BLaER1 treated with 17β-estradiol and CSF1 and Interleukin-3, amounts not matched to agents 10 nM and 100 nM (cell line): ENCODE results near the gene INTS11.
A peak's percentile ranks its signal among the peaks of the same experiment; 100 is the strongest.

ENCODE experiments used
- H3K27ac ChIP-seq, 11 experiments: shearing (Covaris generic); formaldehyde crosslinking; 2 replicates each; pipeline ENCODE4 v1.8.1; 2022
- H3K27me3 ChIP-seq, 11 experiments: shearing (Covaris generic); formaldehyde crosslinking; 2 replicates each; pipeline ENCODE4 v1.8.1; 2022
- H3K36me3 ChIP-seq, 11 experiments: shearing (Covaris generic); formaldehyde crosslinking; 2 replicates each; pipeline ENCODE4 v1.8.1; 2022
- H3K4me1 ChIP-seq, 10 experiments: shearing (Covaris generic); formaldehyde crosslinking; 2 replicates each; pipeline ENCODE4 v1.8.1; 2022
- H3K4me2 ChIP-seq, 11 experiments: shearing (Covaris generic); formaldehyde crosslinking; 2 replicates each; pipeline ENCODE4 v1.8.1; 2022
- H3K4me3 ChIP-seq, 10 experiments: shearing (Covaris generic); formaldehyde crosslinking; 2 replicates each; pipeline ENCODE4 v1.8.1; 2022
- H3K9ac ChIP-seq, 11 experiments: shearing (Covaris generic); formaldehyde crosslinking; 2 replicates each; pipeline ENCODE4 v1.8.1; 2022
- H3K9me3 ChIP-seq, 11 experiments: shearing (Covaris generic); formaldehyde crosslinking; replicated peaks in 1 of 11; 2 replicates each; pipeline ENCODE4 v1.8.1; 2022
- H4K20me1 ChIP-seq, 11 experiments: shearing (Covaris generic); formaldehyde crosslinking; 2 replicates each; pipeline ENCODE4 v1.8.1; 2022
- Cebpa-rat ChIP-seq, 11 experiments: shearing (Covaris generic); IDR thresholded peaks; 2 replicates each; pipeline ENCODE4 v1.8.1; 2022

The INTS11 gene

DNA sequence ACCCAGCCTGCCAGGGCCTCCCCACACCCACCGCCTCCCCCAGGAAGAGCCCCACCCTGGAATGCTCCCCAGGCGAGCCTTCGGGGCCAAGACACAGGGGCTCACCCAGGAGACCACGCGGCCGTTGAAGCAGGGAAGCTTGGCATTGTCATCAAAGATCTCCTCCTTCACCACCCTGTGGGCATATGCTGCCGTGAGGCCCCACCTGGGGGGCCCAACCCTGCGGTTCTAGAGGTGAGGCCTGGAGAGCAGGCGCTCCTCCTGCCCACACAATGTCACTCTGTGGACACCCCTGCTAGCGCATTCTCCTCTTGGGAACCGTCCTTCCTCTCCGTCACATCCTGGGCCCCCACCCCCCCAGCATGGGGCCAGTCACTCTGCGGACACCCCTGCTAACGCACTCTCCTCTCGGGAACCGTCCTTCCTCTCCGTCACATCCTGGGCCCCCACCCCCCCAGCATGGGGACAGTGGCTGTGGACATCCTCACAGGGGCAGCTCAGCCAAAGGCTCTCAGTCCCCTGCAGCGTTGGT lies 18.2 kb upstream of the INTS11 start:
- H3K9me3 ChIP-seq = no peaks in the 10 kb centered on the region
- H3K36me3 ChIP-seq = peaks cover 0 to 42% (median 31%) of the 10 kb centered on the region in 11 experiments; a peak in 19 of 22 replicates
- TF ChIP-seq Cebpa-rat (IDR thresholded peaks at IDR 0.05) = no peak
- no peak overlapping the region; a peak in 1 of 20 replicates for H3K4me3 ChIP-seq
- H3K4me2 ChIP-seq = peak overlapping the region; percentile 57 to 100 (median 99)
- peak overlapping the region in 6 of 11 experiments; percentile 13 to 47 (median 36); a peak in 9 of 22 replicates for H3K27ac ChIP-seq
- no peaks in the 10 kb centered on the region for H3K27me3 ChIP-seq
- peak overlapping the region in 10 of 11 experiments; percentile 23 to 57 (median 48); a peak in 14 of 22 replicates for H3K9ac ChIP-seq
- peaks cover 46 to 58% (median 57%) of the 10 kb centered on the region in 10 experiments for H3K4me1 ChIP-seq
- H4K20me1 ChIP-seq = peaks cover 61 to 86% (median 74%) of the 10 kb centered on the region in 11 experiments; a peak in 21 of 22 replicates

DNA sequence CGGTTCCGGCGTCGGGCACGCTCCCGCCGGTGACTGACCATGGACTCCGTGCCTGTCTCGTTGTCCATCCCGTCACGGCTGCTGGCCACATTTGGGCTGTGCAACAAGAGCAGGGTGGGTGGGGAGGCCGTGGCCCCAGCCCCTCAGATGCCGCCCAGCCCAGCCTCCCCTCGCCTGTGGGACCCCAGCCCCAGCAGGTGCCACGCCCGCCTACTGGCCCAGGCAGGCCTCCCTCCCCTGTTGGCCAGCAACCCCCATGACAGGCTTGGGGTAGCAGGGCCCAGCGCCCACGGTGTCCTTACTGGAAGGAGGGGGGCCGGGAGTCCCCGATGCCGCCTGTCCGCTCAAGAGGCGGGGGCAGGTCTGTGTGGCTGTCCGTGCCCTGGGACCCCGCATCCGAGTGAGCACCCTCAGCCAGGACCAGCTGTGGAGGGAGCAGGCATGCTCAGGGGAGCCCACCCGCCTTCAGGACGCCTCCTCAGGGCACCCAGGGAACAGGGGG lies 17.7 kb upstream of the INTS11 start:
- H3K4me1 ChIP-seq = peaks cover 41 to 53% (median 52%) of the 10 kb centered on the region in 10 experiments
- H3K27me3 ChIP-seq = no peaks in the 10 kb centered on the region
- H3K4me3 ChIP-seq = no peak overlapping the region
- peak overlapping the region in 10 of 11 experiments; percentile 60 to 100 (median 100); a peak in 19 of 22 replicates for H3K4me2 ChIP-seq
- peaks cover 55 to 86% (median 68%) of the 10 kb centered on the region in 11 experiments; a peak in 21 of 22 replicates for H4K20me1 ChIP-seq
- H3K9me3 ChIP-seq = no peaks in the 10 kb centered on the region
- TF ChIP-seq Cebpa-rat (IDR thresholded peaks at IDR 0.05) = no peak
- H3K9ac ChIP-seq = peak overlapping the region in 9 of 11 experiments; percentile 23 to 57 (median 48); a peak in 12 of 22 replicates
- peaks cover under 1 to 46% (median 33%) of the 10 kb centered on the region in 11 experiments; a peak in 20 of 22 replicates for H3K36me3 ChIP-seq
- peak overlapping the region in 6 of 11 experiments; percentile 13 to 47 (median 36); a peak in 6 of 22 replicates for H3K27ac ChIP-seq

DNA sequence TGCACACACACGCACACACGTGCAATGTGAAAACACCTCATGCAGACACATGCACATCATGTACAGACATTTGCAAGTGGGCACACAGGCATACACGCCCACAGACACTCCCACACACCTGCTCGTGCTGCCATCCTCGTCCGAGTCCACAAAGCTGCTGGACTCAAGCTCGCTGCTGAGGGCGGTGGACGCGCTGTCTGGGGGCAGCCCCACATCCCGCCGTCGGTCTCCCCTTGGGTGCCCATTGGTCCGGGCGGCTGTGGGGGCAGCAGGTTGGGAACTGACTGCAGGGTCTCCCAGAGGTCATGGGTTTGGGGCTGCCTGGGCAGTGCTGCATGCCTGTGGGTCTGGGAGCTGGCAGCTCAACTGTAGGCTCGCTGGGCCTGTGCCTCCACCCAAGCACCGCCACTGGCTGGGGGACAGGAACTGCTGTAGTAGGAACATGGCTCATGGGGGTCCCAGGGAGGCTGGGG lies 17.1 kb upstream of the INTS11 start:
- H3K9me3 ChIP-seq = no peaks in the 10 kb centered on the region
- H4K20me1 ChIP-seq = peaks cover 50 to 86% (median 63%) of the 10 kb centered on the region in 11 experiments; a peak in 21 of 22 replicates
- H3K27me3 ChIP-seq = no peaks in the 10 kb centered on the region
- peaks cover 6 to 52% (median 34%) of the 10 kb centered on the region in 11 experiments; a peak in 20 of 22 replicates for H3K36me3 ChIP-seq
- H3K4me3 ChIP-seq = no peak overlapping the region
- H3K27ac ChIP-seq = no peak overlapping the region
- H3K4me2 ChIP-seq = 0 out of 22 replicates have a peak overlapping the region, but pooled peaks of 1 of the 11 experiments have one; percentile 96
- TF ChIP-seq Cebpa-rat (IDR thresholded peaks at IDR 0.05) = no peak
- H3K4me1 ChIP-seq = peaks cover 36 to 48% (median 46%) of the 10 kb centered on the region in 10 experiments
- H3K9ac ChIP-seq = no peak overlapping the region

DNA sequence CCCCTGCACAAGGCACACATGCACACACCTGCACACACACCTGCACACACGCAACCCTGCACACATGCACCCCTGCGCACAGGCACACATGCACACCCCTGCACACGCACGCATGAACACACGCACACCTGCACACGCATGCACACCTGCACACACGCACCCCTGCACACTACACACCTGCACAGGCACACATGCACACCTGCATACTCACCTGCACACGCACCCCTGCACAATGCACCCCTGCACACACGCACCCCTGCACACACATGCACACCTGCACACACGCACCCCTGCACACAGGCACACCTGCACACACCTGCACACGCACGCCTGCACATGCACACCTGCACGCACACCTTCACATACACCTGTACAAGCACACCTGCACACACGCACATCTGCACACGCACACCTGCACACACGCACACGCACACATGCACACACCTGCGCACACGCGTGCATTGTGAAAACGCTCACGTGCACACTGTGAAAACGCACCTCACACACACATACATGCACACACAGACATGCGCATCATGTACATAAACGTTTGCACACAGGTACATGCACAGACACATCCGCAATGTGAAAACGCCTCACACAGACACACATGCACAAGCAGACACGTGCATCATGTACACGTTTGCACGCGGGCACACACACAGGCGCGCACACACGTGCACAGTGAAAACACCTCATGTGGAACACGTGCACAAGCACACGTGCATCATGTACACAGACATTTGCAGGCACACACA lies 16.5 kb upstream of the INTS11 start:
- Histone ChIP-seq H3K27ac (no peak overlapping the region), H4K20me1 (peaks cover 44 to 86% (median 57%) of the 10 kb centered on the region in 11 experiments; a peak in 21 of 22 replicates), H3K9me3 (no peaks in the 10 kb centered on the region), H3K36me3 (peaks cover 6 to 58% (median 39%) of the 10 kb centered on the region in 11 experiments; a peak in 20 of 22 replicates), H3K27me3 (no peaks in the 10 kb centered on the region), H3K4me1 (peaks cover 29 to 41% (median 40%) of the 10 kb centered on the region in 10 experiments), H3K4me2 (no peak overlapping the region), H3K9ac (no peak overlapping the region), H3K4me3 (no peak overlapping the region)
- no peak for TF ChIP-seq Cebpa-rat (IDR thresholded peaks at IDR 0.05)

DNA sequence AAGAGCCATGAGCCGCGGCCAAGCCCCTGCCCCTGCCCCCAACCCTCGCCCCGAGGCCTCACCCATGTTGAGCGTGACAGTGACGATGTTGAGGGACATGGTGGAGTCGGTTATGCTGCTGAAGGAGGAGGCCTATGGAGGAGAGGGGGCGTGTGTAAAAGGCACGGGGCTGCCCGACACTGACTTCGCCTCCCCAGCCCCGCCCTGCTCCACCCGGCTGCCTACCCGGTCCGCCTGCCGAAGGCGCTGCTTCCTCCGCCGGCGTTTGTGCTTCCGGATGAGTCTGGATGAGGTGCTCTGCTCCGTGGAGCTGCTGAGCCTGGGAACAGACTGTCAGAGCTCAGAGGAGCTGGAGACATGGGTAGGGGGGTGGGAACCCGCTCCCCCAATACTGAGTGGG lies 15.7 kb upstream of the INTS11 start:
- TF ChIP-seq Cebpa-rat (IDR thresholded peaks at IDR 0.05) = no peak
- Histone ChIP-seq H3K9ac (no peak overlapping the region), H3K9me3 (no peaks in the 10 kb centered on the region), H3K4me3 (no peak overlapping the region), H3K27me3 (no peaks in the 10 kb centered on the region), H3K36me3 (peaks cover 6 to 66% (median 45%) of the 10 kb centered on the region in 11 experiments; a peak in 20 of 22 replicates), H3K4me1 (peaks cover 22 to 34% (median 32%) of the 10 kb centered on the region in 10 experiments), H3K27ac (no peak overlapping the region), H4K20me1 (peaks cover 40 to 86% (median 56%) of the 10 kb centered on the region in 11 experiments; a peak in 21 of 22 replicates), H3K4me2 (no peak overlapping the region)

DNA sequence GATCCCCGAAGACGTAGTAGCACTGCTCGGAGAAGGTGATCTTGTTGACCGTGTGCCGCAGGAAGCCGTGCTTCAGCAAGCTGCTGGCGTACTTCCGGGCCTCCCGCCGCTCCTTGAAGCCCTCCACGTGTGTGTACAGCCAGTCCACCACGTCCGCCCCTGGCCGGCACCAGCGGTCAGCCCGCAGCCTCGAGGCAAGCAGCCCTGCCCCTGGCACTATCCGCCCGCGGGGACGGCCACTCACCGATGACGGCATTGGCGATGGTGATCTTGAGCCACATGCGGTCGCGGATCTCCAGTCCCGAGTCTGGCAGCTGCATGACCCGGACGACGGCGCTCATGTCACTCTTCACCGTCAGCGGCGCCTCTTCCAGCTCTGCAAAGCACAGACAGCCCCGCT lies 13.8 kb upstream of the INTS11 start:
- H4K20me1 ChIP-seq = peaks cover 21 to 86% (median 45%) of the 10 kb centered on the region in 11 experiments; a peak in 21 of 22 replicates
- H3K36me3 ChIP-seq = peaks cover 6 to 67% (median 48%) of the 10 kb centered on the region in 11 experiments; a peak in 20 of 22 replicates
- no peak overlapping the region for H3K9ac ChIP-seq
- H3K27me3 ChIP-seq = no peaks in the 10 kb centered on the region
- no peak overlapping the region for H3K4me3 ChIP-seq
- peaks cover 12 to 15% (median 13%) of the 10 kb centered on the region in 10 experiments; a peak in 19 of 20 replicates for H3K4me1 ChIP-seq
- no peak overlapping the region for H3K4me2 ChIP-seq
- no peak overlapping the region for H3K27ac ChIP-seq
- TF ChIP-seq Cebpa-rat (IDR thresholded peaks at IDR 0.05) = no peak
- no peaks in the 10 kb centered on the region for H3K9me3 ChIP-seq

DNA sequence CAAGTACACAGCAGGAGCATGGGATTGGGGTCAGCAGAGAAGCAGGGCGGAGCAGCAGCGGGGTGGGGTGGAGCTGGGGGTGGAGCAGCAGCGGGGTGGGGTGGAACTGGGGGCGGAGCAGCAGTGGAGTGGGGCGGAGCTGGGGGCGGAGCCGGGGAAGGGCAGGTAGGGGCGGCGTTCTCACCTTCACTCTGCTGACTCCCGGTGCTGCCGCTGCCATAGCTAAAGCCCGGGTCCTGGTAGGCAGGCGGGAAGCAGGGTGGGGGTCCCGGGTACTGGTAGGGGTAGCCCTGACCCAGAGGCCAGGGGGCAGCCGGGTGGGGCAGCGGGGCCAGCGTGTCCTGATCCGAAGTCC lies 13.3 kb upstream of the INTS11 start:
- no peak overlapping the region for H3K4me3 ChIP-seq

DNA sequence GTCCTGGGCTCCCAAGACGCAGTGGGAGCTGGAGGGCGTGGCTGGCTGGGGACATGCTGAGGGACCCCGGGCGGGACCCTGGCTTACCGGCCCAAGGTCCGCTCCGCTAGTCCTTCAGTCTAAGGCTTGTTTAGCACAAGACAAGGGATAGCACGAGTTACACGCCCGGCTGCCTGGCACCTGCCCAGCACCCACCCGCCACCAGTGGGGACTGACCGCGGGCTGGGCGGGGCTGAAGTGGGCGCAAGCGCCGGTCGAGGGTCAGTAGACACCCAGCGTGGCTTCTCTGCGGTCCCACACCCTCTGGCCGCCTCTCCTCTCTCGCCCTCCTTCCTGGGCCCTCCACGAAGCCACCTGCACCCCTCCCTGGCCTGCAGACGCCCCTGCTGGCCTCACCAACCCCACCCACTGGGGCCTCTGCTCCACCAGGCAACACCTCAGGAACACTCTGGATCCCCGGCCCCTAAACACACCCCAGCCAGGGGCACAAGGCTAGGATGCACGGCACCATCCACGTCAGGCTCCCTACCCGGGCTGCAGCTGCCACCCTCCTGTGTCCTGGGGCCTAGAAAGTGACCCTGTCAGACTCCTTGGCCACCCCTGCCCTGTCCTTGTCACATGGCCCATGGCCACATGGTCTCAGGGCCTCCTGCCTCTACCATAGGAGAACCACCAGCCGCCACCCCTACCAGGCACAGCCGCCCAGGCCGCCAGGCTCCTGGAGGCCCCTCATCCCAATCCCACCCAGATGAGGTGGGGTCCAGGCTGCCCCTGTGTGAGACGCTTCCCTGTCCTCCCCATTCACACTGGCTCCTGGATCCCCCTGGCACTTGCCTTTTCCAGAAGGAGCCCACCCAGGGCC lies 12.7 kb upstream of the INTS11 start:
- peaks cover 11 to 86% (median 34%) of the 10 kb centered on the region in 11 experiments; a peak in 20 of 22 replicates for H4K20me1 ChIP-seq
- no peak overlapping the region for H3K4me3 ChIP-seq
- peaks cover under 1 to 3% (median 2%) of the 10 kb centered on the region in 10 experiments; a peak in 17 of 20 replicates for H3K4me1 ChIP-seq
- no peak overlapping the region for H3K9ac ChIP-seq
- no peaks in the 10 kb centered on the region for H3K9me3 ChIP-seq
- no peaks in the 10 kb centered on the region for H3K27me3 ChIP-seq
- no peak overlapping the region for H3K27ac ChIP-seq
- no peak overlapping the region for H3K4me2 ChIP-seq
- peaks cover 6 to 67% (median 48%) of the 10 kb centered on the region in 11 experiments; a peak in 20 of 22 replicates for H3K36me3 ChIP-seq
- no peak for TF ChIP-seq Cebpa-rat (IDR thresholded peaks at IDR 0.05)

More for the DNA sequence above, 13.3 kb upstream of the INTS11 start:
- Histone ChIP-seq H3K4me2 (no peak overlapping the region), H3K9me3 (no peaks in the 10 kb centered on the region), H3K27ac (no peak overlapping the region), H4K20me1 (peaks cover 16 to 86% (median 40%) of the 10 kb centered on the region in 11 experiments; a peak in 20 of 22 replicates), H3K27me3 (no peaks in the 10 kb centered on the region), H3K9ac (no peak overlapping the region), H3K4me1 (peaks cover 7 to 9% (median 8%) of the 10 kb centered on the region in 10 experiments; a peak in 19 of 20 replicates), H3K36me3 (peaks cover 6 to 67% (median 48%) of the 10 kb centered on the region in 11 experiments; a peak in 20 of 22 replicates)
- no peak for TF ChIP-seq Cebpa-rat (IDR thresholded peaks at IDR 0.05)
